GM21528 (cell line): Measurements from ENCODE around the gene SMARCA1.

Experiments
- ATAC-seq: cut with Tn5 transposase; IDR thresholded peaks from one replicate; pipeline ENCODE4 v1.9.1; 2021; ENCODE audit warnings: mild to moderate bottlenecking, moderate library complexity; ENCODE audit not compliant: unreplicated experiment, low FRiP score

Gene SMARCA1

GRCh38 chrX:129462707-129463106 lies 60.6 kb downstream of the SMARCA1 start:
- ATAC-seq, result no peak

GRCh38 chrX:129461801-129462456 lies 61.4 kb downstream of the SMARCA1 start:
- no peak for ATAC-seq

GRCh38 chrX:129452523-129452922 lies 70.8 kb downstream of the SMARCA1 start:
- ATAC-seq, result no peak

GRCh38 chrX:129450123-129450522 lies 73.2 kb downstream of the SMARCA1 start:
- no peak for ATAC-seq

GRCh38 chrX:129449148-129449547 lies 74.1 kb downstream of the SMARCA1 start:
- ATAC-seq, result no peak

DNA sequence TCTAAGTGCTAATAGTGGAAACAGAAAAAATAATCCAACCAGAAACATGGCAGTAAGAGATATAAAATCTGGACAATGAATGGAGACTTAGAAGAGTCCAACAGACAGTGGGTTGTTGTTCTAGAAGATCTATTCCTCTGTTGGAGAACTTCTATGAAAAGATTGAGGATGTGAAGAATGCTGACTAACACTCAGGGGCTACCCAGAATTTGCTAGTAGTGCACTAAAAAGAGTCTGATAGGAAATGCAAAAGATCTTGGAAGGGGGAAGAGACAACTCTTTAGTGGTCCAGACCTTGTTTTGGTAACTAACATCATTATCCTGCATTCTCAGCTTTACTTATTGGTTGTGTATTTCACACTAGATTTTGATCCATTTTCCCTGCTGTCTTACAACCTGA lies 77.9 kb downstream of the SMARCA1 start:
- no peak for ATAC-seq

DNA sequence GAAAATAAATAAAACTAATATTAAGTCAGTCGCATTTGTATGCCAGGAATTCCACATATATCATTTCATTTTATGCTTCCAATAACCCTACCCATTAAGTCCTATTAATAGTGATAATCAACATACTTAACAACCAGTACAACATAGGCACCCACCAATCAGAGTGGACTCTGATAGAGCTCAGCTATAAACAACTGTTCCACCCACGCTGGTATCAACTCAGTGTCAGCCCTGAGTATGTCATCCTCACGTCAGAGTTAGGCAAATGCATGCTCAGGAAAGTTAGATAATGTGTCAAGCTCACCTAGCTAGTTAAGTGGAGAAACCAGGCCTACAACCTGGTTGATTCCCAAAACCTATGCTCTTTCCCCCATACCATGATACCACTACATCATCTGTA lies 89.3 kb downstream of the SMARCA1 start:
- ATAC-seq, result no peak

GRCh38 chrX:129433461-129433860 lies 89.8 kb downstream of the SMARCA1 start:
- ATAC-seq, result no peak

- ATAC-seq, result no peak
Measured at GRCh38 chrX:129427267-129427666, 96.0 kb downstream of the SMARCA1 start.

DNA sequence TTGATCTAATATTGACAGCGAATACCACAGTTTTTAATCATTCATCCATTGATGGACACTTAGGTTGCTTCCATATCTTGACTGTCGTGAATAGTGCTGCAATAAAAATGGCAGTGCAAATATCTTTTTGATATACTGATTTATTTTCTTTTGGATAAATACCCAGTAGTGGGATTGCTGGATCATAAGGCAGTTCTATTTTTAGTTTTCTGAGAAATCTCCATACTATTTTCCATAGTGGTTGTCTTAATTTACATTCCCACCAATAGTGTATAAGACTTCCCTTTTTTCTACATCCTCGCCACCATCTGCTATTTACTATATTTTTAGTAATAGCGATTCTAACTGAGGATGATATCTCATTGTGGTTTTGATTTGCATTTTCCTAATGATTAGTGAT lies 100.1 kb downstream of the SMARCA1 start:
- ATAC-seq, result no peak

DNA sequence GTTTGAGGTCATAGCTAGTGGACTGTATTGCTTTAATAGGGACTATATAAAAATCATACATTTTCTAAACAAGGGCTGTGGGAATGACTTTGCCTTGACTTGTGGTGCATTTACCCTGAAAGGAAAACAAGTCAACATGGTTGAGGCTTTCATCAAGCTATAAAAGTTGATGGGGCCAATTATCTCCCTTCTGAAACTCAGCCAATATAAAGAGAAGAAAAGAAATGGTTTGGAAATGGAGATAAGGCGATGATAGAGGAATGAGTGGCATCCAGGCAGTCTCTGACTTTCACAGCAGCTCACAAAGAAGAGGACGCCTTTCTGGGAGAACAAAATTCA lies 118.7 kb downstream of the SMARCA1 start:
- no peak for ATAC-seq

DNA sequence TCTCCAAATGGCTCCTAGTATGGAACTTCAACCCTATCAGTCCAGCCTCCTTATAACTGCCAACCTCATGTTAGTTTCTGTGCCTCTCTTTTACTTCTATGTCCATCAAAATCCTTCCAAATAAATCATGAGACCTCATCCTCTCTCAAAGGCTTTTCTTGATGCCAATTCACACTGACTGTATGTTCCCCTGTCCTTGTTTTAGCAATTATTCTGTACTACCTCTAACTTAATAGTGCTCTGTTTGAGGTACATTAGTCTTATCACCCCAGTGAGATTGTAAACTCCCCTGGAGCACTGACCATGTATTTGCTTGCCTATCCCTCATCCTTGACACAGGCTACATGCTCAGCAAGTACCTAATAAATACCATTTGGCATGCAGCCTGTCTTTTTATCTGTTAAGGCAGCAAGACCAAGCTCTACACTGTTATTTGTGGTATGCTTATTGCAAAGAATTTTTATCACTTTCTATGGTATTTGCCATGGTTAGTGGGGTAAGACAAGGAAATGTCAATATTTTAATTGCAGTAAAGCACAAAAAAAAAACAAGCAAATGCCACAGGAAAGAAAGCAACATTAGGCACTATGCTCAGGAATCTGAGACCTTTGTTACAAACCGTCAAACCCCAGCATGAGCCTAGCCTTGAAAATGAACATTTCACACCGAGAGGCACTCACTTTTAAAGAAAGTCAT lies 119.2 kb downstream of the SMARCA1 start:
- ATAC-seq, result no peak
